GM23338 (cell line): Measurements from ENCODE around the gene BIRC5.

Experiments
- EZH2 ChIP-seq: fragments of 200-600 bp; sonication (generic); IDR thresholded peaks from one replicate; pipeline ENCODE4 v1.8.0; 2017; ENCODE audit warnings: antibody characterized with exemption, mild to moderate bottlenecking, low read depth; ENCODE audit not compliant: unreplicated experiment
- TF ChIP-seq, protein P1 (sequence below), 2 experiments: fragments of 200-600 bp in 1 of 2; sonication (generic) in 1 of 2; conservative IDR thresholded peaks; 2 replicates each; pipeline versions ENCODE4 v1.5.1 to v1.6.1; 2016 to 2017; ENCODE audit warnings: antibody characterized with exemption in 2 of 2, low read depth in 2 of 2, mild to moderate bottlenecking in 2 of 2, moderate library complexity in 1 of 2

- no peak for TF ChIP-seq EZH2
- TF ChIP-seq, protein P1, sequence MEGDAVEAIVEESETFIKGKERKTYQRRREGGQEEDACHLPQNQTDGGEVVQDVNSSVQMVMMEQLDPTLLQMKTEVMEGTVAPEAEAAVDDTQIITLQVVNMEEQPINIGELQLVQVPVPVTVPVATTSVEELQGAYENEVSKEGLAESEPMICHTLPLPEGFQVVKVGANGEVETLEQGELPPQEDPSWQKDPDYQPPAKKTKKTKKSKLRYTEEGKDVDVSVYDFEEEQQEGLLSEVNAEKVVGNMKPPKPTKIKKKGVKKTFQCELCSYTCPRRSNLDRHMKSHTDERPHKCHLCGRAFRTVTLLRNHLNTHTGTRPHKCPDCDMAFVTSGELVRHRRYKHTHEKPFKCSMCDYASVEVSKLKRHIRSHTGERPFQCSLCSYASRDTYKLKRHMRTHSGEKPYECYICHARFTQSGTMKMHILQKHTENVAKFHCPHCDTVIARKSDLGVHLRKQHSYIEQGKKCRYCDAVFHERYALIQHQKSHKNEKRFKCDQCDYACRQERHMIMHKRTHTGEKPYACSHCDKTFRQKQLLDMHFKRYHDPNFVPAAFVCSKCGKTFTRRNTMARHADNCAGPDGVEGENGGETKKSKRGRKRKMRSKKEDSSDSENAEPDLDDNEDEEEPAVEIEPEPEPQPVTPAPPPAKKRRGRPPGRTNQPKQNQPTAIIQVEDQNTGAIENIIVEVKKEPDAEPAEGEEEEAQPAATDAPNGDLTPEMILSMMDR (conservative IDR thresholded peaks at IDR 0.05; ENCODE audit: low read depth in 2 of 2), result no peak
These were observed 9.5 kb upstream of the BIRC5 start for GRCh38 chr17:78204387-78205123.
